Smooth muscle cell (in vitro differentiated cells): ENCODE measurements around the gene SYT9. TPM values are rescaled to one million over a fixed set of nuclear protein-coding genes. Genes with fewer than 3 reads are reported as not detected.

Experiments
- DNase-seq: peaks from one replicate; lab custom pipeline; 2025; ENCODE audit not compliant: unreplicated experiment; lab: John Stamatoyannopoulos, UW
- H2AFZ ChIP-seq: fragments of 200-600 bp; sonication (generic); 2 replicates; pipeline ENCODE4 v1.6.0; 2016; ENCODE audit warnings: antibody characterized with exemption, low read depth, mild to moderate bottlenecking
- H3F3A ChIP-seq: fragments of 200-600 bp; sonication (generic); 2 replicates; pipeline ENCODE4 v1.6.0; 2017; ENCODE audit warnings: antibody characterized with exemption, low read depth
- H3K27ac ChIP-seq: fragments of 200-600 bp; sonication (generic); 2 replicates; pipeline ENCODE4 v1.5.1; 2016; ENCODE audit warnings: low read depth, mild to moderate bottlenecking
- H3K27me3 ChIP-seq: fragments of 200-600 bp; sonication (generic); 2 replicates; pipeline ENCODE4 v1.6.1; 2016; ENCODE audit warnings: low read depth, mild to moderate bottlenecking
- H3K36me3 ChIP-seq: fragments of 200-600 bp; sonication (generic); 2 replicates; pipeline ENCODE4 v1.5.1; 2016; ENCODE audit warnings: low read depth
- H3K4me1 ChIP-seq: fragments of 200-600 bp; sonication (generic); 2 replicates; pipeline ENCODE4 v1.5.1; 2016; ENCODE audit warnings: low read depth
- H3K4me2 ChIP-seq: fragments of 200-600 bp; sonication (generic); 2 replicates; pipeline ENCODE4 v1.6.0; 2016; ENCODE audit warnings: mild to moderate bottlenecking
- H3K4me3 ChIP-seq: fragments of 200-600 bp; sonication (generic); 2 replicates; pipeline ENCODE4 v1.5.1; 2016; ENCODE audit warnings: mild to moderate bottlenecking
- H3K79me2 ChIP-seq: fragments of 200-600 bp; sonication (generic); 2 replicates; pipeline ENCODE4 v1.6.0; 2016; ENCODE audit warnings: low read depth, mild to moderate bottlenecking
- H3K9ac ChIP-seq: fragments of 200-600 bp; sonication (generic); 2 replicates; pipeline ENCODE4 v1.6.0; 2016; ENCODE audit warnings: low read depth
- H3K9me3 ChIP-seq: fragments of 200-600 bp; sonication (generic); replicated peaks from 2 replicates; pipeline ENCODE4 v1.5.1; 2016; ENCODE audit warnings: low read depth
- H4K20me1 ChIP-seq: fragments of 200-600 bp; sonication (generic); 2 replicates; pipeline ENCODE4 v1.6.0; 2016; ENCODE audit warnings: low read depth
- CTCF ChIP-seq: fragments of 200-600 bp; sonication (generic); IDR thresholded peaks from 2 replicates; pipeline ENCODE4 v1.5.1; 2017; ENCODE audit warnings: borderline replicate concordance, mild to moderate bottlenecking, antibody characterized with exemption; ENCODE audit not compliant: insufficient read depth, poor library complexity, severe bottlenecking
- WGBS: methylation state at CpG from one replicate; pipeline ENCODE4 v1.1.7; 2016; ENCODE audit warnings: low lambda C conversion rate; 5-methylcytosine and 5-hydroxymethylcytosine counted together
- polyA plus RNA-seq: library from polyadenylated mRNA; unstranded; fragments of >200 nt; fragmentation: Nextera tagmentation; extraction: Ambion mirVana; gene quantifications from 2 replicates; pipeline ENCODE4 v1.2.1, GENCODE V29; 2016
- total RNA-seq: library from RNA; depleted of rRNA; stranded (reverse); fragments of >200 nt; gene quantifications from 2 replicates; pipeline ENCODE4 v1.2.3, GENCODE V29; 2014

Gene SYT9
- total and polyA plus RNA-seq, 2 experiments from 2014 or later = 0.06 TPM; not detected in 1

- no peaks in the 10 kb centered on the region for H3K27me3 ChIP-seq
- DNase-seq = no peak
- H3K27ac ChIP-seq = no peak overlapping the region
- 69% methylated on average over 1 of the region's 1 CpG for WGBS
- H3K9me3 ChIP-seq = no peaks in the 10 kb centered on the region
- H3K9ac ChIP-seq = no peak overlapping the region
- H3K4me1 ChIP-seq = no peaks in the 10 kb centered on the region
- H4K20me1 ChIP-seq = no peaks in the 10 kb centered on the region
- TF ChIP-seq CTCF = no peak
- no peaks in the 10 kb centered on the region for H3K36me3 ChIP-seq
- no peaks in the 10 kb centered on the region for H3K79me2 ChIP-seq
- no peak overlapping the region for H3K4me2 ChIP-seq
- no peaks in the 10 kb centered on the region for H3F3A ChIP-seq
- no peak overlapping the region for H2AFZ ChIP-seq
- no peak overlapping the region for H3K4me3 ChIP-seq
Observed at GRCh38 chr11:7268758-7269157, 17.1 kb downstream of the SYT9 start.

DNA sequence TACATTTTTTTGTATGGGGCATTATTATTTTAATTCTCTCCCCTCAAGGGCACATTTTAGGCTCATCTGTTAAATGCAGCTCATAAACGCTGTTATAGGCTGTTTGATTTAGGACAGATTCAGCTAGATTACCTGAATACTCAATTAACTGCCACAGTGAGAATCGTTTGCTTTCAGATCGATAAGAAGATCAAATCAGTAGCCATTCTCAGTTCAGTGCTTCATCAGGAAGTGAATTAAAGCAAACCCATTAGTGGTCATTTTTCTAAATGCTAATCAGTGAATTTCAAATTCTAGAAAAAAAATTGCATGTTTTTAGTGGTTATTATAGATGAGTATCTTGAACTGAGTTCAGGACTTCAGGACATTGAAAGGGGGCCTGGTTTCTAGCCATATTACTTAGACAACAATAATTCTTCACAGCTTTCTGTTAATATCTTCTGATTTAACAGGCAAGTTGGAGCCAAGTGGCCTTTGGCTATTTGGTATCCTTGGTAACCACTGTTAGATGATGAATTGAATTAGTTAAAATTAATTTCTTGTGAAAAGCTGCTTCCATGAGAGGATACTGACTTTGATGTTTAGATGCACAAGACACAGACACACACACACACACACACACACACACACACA is 18.6 kb downstream of the SYT9 start:
- H4K20me1 ChIP-seq = no peaks in the 10 kb centered on the region
- no peaks in the 10 kb centered on the region for H3K9me3 ChIP-seq
- DNase-seq = no peak
- H3K9ac ChIP-seq = no peak overlapping the region
- H3F3A ChIP-seq = no peaks in the 10 kb centered on the region
- no peaks in the 10 kb centered on the region for H3K27me3 ChIP-seq
- no peak overlapping the region for H3K27ac ChIP-seq
- no peak overlapping the region for H3K4me2 ChIP-seq
- H3K4me3 ChIP-seq = no peak overlapping the region
- H3K79me2 ChIP-seq = no peaks in the 10 kb centered on the region
- 93% methylated on average over 3 of the region's 3 CpGs for WGBS
- H3K36me3 ChIP-seq = no peaks in the 10 kb centered on the region
- no peak overlapping the region for H2AFZ ChIP-seq
- no peak for TF ChIP-seq CTCF
- no peaks in the 10 kb centered on the region for H3K4me1 ChIP-seq

GRCh38 chr11:7272373-7272772 is 20.7 kb downstream of the SYT9 start:
- Histone ChIP-seq H4K20me1 (no peaks in the 10 kb centered on the region), H3K4me1 (no peaks in the 10 kb centered on the region), H3F3A (no peaks in the 10 kb centered on the region), H3K36me3 (no peaks in the 10 kb centered on the region), H3K27me3 (no peaks in the 10 kb centered on the region), H3K79me2 (no peaks in the 10 kb centered on the region), H2AFZ (no peak overlapping the region), H3K27ac (no peak overlapping the region), H3K4me2 (no peak overlapping the region), H3K9me3 (no peaks in the 10 kb centered on the region), H3K9ac (no peak overlapping the region), H3K4me3 (no peak overlapping the region)
- WGBS = 34% methylated on average over 2 of the region's 2 CpGs
- no peak for TF ChIP-seq CTCF
- no peak for DNase-seq

DNA sequence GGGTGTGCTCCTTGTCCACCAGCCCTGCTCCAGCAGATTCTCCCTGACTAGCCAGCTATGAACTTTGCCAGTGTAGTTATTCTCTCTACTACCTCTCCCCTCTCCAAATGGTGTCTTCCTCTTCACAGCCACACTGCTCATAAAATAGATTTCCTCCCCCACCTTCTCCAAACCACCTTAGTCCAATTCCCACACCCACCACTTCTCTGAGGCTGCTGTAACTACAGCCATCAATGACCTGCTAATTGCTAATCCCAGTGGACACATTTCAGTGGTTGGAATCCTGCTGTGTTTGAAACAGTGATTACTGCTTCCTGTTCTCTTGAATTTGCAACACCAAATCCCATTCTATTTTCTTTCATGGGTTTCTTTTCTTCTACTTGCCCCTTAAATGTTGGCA is 23.4 kb downstream of the SYT9 start:
- Histone ChIP-seq H3K4me3 (no peak overlapping the region), H3F3A (no peaks in the 10 kb centered on the region), H3K27me3 (no peaks in the 10 kb centered on the region), H3K27ac (no peak overlapping the region), H3K36me3 (no peaks in the 10 kb centered on the region), H3K79me2 (no peaks in the 10 kb centered on the region), H3K9ac (no peak overlapping the region), H4K20me1 (no peaks in the 10 kb centered on the region), H2AFZ (no peak overlapping the region), H3K9me3 (no peaks in the 10 kb centered on the region), H3K4me2 (no peak overlapping the region), H3K4me1 (no peaks in the 10 kb centered on the region)
- no peak for TF ChIP-seq CTCF
- no peak for DNase-seq
